ENCODE data around the gene PABPN1.
A peak's percentile ranks its signal among the peaks of the same experiment; 100 is the strongest.
"Not testable (repeated sequence)": the region's sequence is repeated elsewhere in the genome, so short reads cannot be mapped to it uniquely, and the experiment has no call there.

Gene PABPN1

DNA sequence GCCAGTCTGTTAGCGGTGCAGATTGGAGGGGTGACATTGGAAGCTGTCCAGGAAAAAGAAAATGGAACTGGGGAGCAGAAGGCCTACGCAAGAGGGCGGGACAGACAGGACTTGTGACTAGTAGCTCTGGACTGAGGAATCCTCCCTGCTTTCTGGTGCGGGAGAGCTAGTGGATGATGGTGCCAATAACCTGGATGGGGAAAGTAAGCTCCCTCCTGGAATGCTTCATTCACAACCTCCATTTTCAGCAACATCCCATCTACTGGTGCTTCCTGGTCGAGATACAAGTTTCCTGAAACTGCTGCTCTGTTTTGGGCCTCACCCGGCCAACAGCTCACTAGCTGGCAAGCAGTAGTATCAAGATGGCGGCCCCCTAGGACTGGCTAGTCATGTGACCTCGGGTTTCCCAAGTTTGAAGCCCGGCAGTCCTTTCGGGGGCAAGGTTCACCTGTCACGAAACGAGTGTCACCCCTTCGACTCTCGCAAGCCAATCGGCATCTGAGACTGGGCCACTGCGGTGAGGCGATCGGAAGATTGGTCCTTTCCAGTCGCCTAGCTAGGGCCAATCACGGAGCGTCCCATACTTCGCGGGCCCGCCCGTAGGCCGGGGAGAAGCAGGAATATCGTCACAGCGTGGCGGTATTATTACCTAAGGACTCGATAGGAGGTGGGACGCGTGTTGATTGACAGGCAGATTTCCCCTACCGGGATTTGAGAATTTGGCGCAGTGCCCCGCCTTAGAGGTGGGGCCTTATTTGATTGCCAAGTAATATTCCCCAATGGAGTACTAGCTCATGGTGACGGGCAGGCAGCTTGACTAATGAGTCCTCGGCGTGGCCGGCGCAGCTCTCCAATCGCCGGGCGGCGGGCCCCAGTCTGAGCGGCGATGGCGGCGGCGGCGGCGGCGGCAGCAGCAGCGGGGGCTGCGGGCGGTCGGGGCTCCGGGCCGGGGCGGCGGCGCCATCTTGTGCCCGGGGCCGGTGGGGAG, at the start of gene PABPN1:
TSS of gene PABPN1 (plus strand) at position 874 of the 988 bp plus-strand sequence. CDS start at position 887, 13 bp downstream.
- peak; percentile 94 to 100 (median 96) for DNase-seq

DNA sequence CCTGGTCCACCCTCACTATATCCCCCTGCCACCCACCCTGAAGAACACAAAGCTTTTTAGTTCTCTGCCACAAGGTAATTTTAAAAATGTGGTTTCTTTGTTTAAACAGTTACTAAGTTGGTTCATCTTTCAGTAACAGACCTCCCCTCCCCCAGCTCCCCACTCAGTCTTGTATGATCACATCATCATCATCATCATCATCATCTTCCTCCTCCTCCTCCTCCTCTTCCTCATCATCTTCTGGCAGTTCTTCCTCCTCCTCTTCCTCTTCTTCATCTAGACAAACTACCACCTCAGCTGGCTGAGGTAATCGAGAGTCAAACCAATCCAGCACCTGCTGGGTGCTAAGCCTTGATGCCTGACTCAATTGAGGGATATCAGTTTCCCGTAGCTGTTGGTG, 45.8 kb upstream of the PABPN1 start:
- DNase-seq, result no peak

- DNase-seq, result no peak
Measured at GRCh38 chr14:23277189-23277588, 44.1 kb upstream of the PABPN1 start.

GRCh38 chr14:23277928-23278327, 43.3 kb upstream of the PABPN1 start:
- DNase-seq, result not testable (repeated sequence)

DNA sequence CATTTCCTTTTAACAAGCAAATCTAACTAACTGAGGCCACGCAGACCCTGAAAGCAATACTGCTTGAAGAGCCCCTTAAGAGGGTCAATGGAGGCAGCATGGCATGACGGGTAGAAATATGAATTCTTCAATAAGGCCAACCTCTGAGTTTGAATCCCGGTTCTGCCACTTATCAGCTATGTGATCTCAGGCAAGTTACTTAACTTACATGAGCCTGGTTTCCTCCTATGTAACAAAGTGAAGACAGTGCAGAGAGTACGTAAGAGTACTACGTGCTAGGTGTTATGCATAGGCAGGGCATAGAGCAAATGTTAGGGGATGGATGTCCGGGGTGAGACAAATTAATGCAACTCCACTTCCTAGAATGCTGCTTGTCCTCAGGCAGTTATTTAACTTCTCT, 40.0 kb upstream of the PABPN1 start:
- DNase-seq, result no peak

DNA sequence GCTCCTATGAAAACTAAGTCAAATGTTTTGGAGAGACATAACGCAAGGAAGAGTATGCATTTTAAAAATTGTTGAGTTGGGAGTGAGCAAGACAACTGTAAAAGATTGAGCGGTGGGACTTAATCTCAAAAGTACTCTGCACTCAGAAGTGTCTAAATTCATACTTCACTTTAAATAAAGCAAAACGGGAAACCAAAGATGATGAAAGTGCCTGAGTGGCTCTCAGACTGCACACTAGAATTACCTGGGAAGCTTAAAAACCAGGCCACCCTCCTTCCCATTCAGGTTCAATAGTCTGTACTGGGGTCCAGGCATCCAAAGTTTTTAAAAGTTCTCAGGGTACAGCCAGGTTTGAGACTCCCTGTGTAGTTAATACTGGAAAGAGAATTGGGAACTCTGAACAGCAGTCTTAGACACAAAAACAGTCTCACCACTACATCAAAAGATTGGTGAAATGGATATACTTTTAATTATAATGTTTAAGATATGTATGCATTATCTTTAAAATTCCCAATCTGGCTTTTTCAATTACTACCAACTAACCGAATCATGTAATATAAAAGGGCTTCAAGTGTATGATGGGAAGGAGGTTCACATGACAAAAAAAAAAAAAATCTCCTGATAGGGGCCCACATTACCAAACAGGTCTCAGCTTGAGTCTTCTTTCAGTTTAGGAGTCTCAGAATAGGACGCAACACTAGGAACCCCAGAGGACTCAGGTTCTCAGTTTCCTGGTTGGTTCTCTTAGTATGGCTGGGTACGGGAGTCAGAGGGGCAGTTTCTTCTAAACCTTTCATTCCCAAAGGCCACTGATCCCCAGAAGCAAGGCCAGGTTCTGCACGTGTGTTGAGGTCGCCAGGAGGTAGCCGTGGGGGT, 36.4 kb upstream of the PABPN1 start:
- no peak for DNase-seq

DNA sequence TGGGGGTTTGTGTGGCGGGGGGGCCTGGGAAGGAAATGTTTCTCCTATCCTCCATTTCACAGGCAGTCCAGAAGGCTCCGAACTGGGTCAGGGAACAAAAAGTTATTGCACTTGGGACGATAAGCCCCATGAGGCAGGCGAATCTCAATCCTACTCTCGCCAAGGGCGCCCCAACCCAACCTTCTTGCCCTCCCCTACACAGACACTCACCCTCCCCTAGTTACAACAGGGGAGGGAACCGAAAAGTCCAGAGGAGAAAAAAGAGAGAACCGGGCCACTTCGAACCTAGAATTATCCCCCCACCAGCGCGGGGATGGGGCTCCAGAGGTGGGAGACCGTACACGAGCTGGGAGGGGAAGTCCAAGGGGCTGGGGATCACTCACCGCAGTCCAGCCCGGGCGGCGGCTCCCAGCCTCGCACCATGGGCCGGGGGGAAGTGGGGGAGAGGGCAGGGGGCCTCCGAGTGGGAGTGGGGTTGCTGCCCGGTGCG, 35.7 kb upstream of the PABPN1 start:
- peak in 1 of 4 experiments; percentile 25 for DNase-seq

- peak; percentile 91 to 98 (median 94) for DNase-seq
Measured at GRCh38 chr14:23286020-23286901, 35.0 kb upstream of the PABPN1 start, which contains the start of gene HOMEZ. Gene HOMEZ (minus strand): TSS chr14:23286132. CDS start chr14:23285952, 180 bp downstream.

DNA sequence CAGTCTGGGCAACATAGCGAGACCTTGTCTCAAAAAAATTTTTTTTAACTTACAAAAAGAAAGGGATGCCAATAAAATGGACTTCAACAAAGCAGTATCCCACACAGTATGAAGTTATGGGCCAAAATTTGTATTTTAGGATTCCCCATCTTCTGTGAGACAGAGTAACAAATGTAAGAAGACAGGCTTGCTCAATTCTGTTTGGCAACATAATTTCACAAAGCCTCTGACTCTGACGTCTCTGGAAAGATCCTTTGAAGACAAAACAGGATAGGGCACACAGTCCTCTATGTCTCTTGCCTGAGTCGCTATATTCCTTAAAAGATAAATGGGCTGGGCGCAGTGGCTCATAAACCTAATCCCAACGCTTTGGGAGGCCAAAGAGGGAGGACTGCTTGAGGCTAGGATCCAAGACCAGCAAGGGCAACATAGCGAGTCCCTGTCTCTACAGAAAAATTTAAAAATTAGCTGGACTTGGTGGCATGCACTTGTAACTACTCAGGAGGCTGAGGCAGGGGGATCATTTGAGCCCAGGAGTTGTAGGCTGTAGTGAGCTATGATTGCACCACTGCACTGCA, 34.3 kb upstream of the PABPN1 start:
- no peak for DNase-seq

DNA sequence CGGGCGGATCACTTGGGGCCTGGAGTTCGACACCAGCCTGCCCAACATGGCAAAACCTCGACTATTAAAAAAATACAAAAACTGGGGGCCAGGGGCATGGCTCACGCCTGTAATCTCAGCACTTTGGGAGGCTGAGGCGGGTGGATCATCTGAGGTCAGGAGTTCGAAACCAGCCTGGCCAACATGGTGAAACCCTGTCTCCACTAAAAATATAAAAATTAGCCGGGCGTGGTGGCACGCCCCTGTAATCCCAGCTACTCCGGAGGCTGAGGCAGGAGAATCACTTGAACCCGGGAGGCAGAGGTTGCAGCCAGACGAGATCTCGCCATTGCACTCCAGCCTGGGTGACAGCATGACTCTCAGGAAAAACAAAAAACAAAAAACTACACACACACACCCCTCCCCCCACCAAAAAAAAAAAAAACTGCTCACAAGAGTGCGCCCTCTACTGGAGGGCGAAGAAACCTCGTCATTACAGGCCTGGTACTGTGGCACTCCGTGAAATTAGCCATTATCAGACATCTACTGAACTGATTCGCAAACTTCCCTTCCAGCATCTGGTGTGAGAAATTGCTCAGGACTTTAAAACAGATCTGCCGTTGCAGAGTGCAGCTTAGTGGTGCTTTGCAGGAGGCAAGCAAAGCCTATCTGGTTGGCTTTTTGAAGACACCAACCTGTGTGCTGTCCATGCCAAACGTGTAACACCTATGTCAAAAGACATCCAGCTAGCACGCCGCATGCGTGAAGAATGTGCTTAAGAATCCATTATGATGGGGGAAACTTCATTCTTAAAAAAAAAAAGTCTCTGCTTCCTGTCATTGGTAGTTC, 26.3 kb upstream of the PABPN1 start:
- peak in 2 of 4 experiments; percentile 21 to 33 for DNase-seq

- DNase-seq, result no peak
Measured at GRCh38 chr14:23296012-23296777, 25.1 kb upstream of the PABPN1 start.

DNA sequence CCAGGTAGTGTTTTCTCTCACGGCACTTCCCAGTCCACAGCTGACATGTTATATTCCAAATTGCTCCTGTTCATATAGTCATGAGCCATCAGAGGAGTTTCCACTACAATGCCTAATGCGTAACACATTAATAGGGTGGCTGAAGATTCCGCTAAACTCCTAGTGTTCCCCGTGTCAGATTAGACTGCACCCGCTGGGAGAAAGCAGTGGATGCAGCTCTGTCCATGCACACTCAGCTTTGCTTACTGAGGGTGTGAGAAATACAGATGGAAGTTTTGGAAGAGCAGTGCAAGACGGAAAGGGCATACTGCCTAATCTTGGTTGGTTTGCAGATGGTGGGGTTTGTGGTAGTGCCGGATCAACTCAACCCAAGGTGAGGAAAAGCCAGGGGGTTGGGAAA, 24.2 kb upstream of the PABPN1 start:
- no peak for DNase-seq

- no peak for DNase-seq
Measured at GRCh38 chr14:23297611-23298277, 23.5 kb upstream of the PABPN1 start.

- no peak for DNase-seq
Measured at GRCh38 chr14:23299211-23299957, 21.9 kb upstream of the PABPN1 start.

- no peak for DNase-seq
Measured at GRCh38 chr14:23299986-23300686, 21.1 kb upstream of the PABPN1 start.

DNA sequence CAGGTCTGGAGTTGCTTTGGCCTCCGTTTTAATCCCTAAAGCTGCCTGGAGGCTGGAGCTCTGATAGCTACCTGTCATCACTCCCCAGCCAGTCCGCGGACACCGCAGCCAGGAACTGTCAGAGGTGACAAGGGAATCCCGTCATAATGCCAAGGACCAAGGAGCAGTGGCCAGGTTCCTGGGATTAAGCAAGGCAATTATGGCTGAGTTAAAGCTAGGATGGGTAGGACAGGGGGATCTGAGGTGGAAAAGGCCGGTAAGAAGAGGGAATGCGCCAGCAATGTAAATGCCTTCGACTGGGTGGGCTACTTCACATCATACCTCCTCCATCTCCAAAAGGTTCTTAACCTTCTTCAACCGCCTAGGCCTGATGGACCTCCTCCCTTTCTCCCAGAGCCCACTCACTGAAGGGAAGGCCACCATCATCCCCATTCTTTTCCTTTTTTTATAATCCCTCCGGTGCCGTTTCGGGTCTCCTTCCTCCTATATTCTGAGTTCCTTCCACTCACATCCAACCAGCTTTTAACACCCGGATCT, 20.5 kb upstream of the PABPN1 start:
- DNase-seq, result no peak

DNA sequence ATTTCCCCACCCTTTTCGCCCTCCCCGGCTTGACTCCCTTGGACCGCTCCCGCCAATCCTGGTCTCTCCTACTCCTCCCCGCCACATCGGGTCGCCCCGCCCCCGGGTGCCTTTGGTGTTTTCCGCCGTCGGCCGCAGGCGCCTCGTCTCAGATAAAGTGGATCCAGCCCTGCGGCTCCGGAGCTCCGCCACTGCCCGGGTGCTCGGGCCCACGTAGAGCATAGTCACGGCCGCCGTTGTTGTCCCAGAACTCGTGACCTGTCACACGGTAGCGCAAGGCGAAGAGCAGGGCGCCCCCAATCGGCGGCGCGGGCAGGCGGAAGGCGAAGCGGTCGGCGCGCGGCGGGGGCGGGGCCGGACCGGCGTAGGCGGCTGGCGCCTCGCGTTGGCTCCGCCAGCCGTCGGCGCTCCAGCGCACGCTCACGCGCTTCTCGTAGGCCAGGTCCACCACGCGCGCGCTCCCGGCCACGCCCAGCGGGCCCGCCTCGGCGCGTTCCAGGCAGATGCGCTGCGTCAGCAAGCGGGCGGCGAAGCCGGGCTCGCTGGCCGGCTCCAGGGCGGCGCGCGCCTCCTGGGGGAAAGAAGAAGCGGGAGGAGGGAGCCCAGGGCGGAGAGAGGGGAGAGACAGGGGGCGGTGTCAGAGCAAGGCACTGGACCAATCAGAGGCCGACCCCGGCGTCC, 19.8 kb upstream of the PABPN1 start:
- DNase-seq, result peak; percentile 94 to 99 (median 96)
